ENCODE data around the gene RTL10. TPM values are rescaled to one million over a fixed set of nuclear protein-coding genes. Genes with fewer than 3 reads are reported as not detected.

Gene RTL10
- total and polyA plus RNA-seq, 2 of the 4 experiments (the other 2 are of a cell fraction) = 8.6 to 12.1 TPM

GRCh38 chr22:19810381-19811201, 44.1 kb downstream of the RTL10 start (continued):
- no peak for TF ChIP-seq FOS (IDR thresholded peaks at IDR 0.05; ENCODE audit: low read depth, low read length)
- no peak for TF ChIP-seq MAFK (IDR thresholded peaks at IDR 0.05; ENCODE audit: low read depth, low read length)

- H3K4ac ChIP-seq (ENCODE audit: low read depth, low read length) = no peak overlapping the region
- no peak overlapping the region for H2BK5ac ChIP-seq (ENCODE audit: low read depth, low read length, poor library complexity, severe bottlenecking)
- H4K20me1 ChIP-seq (ENCODE audit: insufficient read depth, low read length) = 0 out of 2 replicates have a peak, but pooled peaks cover 5% of the 10 kb centered on the region
- H3K4me2 ChIP-seq (ENCODE audit: low read depth, low read length) = no peak overlapping the region
- no peak overlapping the region for H3K4me3 ChIP-seq (ENCODE audit: insufficient read depth, low read depth, low read length)
- DNase-seq (no peak), ATAC-seq (ENCODE audit: low read depth) (no peak)
- H3K9me1 ChIP-seq (ENCODE audit: insufficient read depth, low read length) = peaks cover 7% of the 10 kb centered on the region; the same call in 1 of the 2 replicates
- no peak overlapping the region for H2AK5ac ChIP-seq (ENCODE audit: low read depth, low read length)
- no peak overlapping the region for H3K23ac ChIP-seq (ENCODE audit: low read depth, low read length)
- H3K79me1 ChIP-seq (ENCODE audit: low read depth in 1 of 2, low read length in 2 of 2) = no peaks in the 10 kb centered on the region
- no peak overlapping the region for H2AFZ ChIP-seq (replicated peaks; ENCODE audit: low read length, poor library complexity)
- no peaks in the 10 kb centered on the region for H3K9me3 ChIP-seq (ENCODE audit: control insufficient read depth, insufficient read depth, low read length)
- H3K9ac ChIP-seq (ENCODE audit: low read depth, low read length) = no peak overlapping the region
- no peak overlapping the region for H4K5ac ChIP-seq (ENCODE audit: low read depth, low read length)
- ChIA-PET POLR2A (ENCODE audit: unreplicated experiment) (no interaction called here), CTCF (no interaction called here)
- no peak overlapping the region for H3K27ac ChIP-seq (ENCODE audit: insufficient read depth, low read length)
- H3K14ac ChIP-seq (replicated peaks; ENCODE audit: low read depth, low read length) = no peak overlapping the region
- H3K36me3 ChIP-seq (ENCODE audit: control insufficient read depth, insufficient read depth, low read length) = no peaks in the 10 kb centered on the region
- WGBS, 2 experiments (ENCODE audit: extremely low coverage in 2 of 2, insufficient read length in 1 of 2) = no CpG with 5 or more reads among the region's 3 CpGs
- H2AK9ac ChIP-seq (replicated peaks; ENCODE audit: low read depth, low read length, poor library complexity) = no peak overlapping the region
- H3K27me3 ChIP-seq (ENCODE audit: control insufficient read depth, insufficient read depth, low read length) = no peaks in the 10 kb centered on the region
- no peak overlapping the region for H4K91ac ChIP-seq (ENCODE audit: insufficient read depth, low read depth, low read length)
- intact Hi-C loops (cut with micrococcal nuclease) (no loop called here), dilution Hi-C loops (cut with HindIII; ENCODE audit: low sequenced_read_pairs, unreplicated experiment) (no loop called here), in situ Hi-C loops (cut with MboI; ENCODE audit: low sequenced_read_pairs) (no loop called here)
- H2BK120ac ChIP-seq (ENCODE audit: low read depth, low read length) = no peak overlapping the region
- H4K8ac ChIP-seq (ENCODE audit: low read depth in 2 of 2, low read length in 2 of 2) = no peak overlapping the region
- H2BK20ac ChIP-seq (ENCODE audit: low read depth, low read length) = no peak overlapping the region
- no peak overlapping the region for H2BK15ac ChIP-seq (ENCODE audit: low read depth, low read length)
- no peak overlapping the region for H3K56ac ChIP-seq (ENCODE audit: extremely low read depth, insufficient read depth, low read length)
- no TSS peak for BruUV-seq (replicated peaks)
- no peak overlapping the region for H3K18ac ChIP-seq (ENCODE audit: low read depth, low read length)
- H3K4me1 ChIP-seq (ENCODE audit: control insufficient read depth, insufficient read depth, low read length) = peaks cover 14% of the 10 kb centered on the region
- TF ChIP-seq RCOR1 (IDR thresholded peaks at IDR 0.05; ENCODE audit: insufficient replicate concordance, low read length) (no peak), CEBPB (IDR thresholded peaks at IDR 0.05; ENCODE audit: low read depth, low read length) (no peak), POLR2A (IDR thresholded peaks at IDR 0.05; ENCODE audit: low read depth, low read length) (no peak), BHLHE40 (IDR thresholded peaks at IDR 0.05; ENCODE audit: low read depth, low read length) (no peak), MXI1 (IDR thresholded peaks at IDR 0.05; ENCODE audit: borderline replicate concordance, low read depth, low read length) (no peak), CHD1 (IDR thresholded peaks at IDR 0.05; ENCODE audit: low read depth, low read length) (no peak), FOS (IDR thresholded peaks at IDR 0.05; ENCODE audit: low read depth, low read length) (no peak), MAZ (IDR thresholded peaks at IDR 0.05; ENCODE audit: borderline replicate concordance, low read depth, low read length) (no peak), NFE2L2 (IDR thresholded peaks at IDR 0.05; ENCODE audit: low read depth, low read length) (no peak), SMC3 (IDR thresholded peaks at IDR 0.05; ENCODE audit: low read depth, low read length) (no peak), MAFK (IDR thresholded peaks at IDR 0.05; ENCODE audit: low read depth, low read length) (no peak), CTCF (conservative IDR thresholded peaks at IDR 0.05; ENCODE audit: low read depth, low read length) (no peak), USF2 (IDR thresholded peaks at IDR 0.05; ENCODE audit: low read depth, low read length) (no peak)
These were observed 44.9 kb downstream of the RTL10 start for GRCh38 chr22:19809741-19810140.
